Testis (tissue), 2 donors: ENCODE measurements around the gene GOLGA8A.
"Not testable (repeated sequence)": the region's sequence is repeated elsewhere in the genome, so short reads cannot be mapped to it uniquely, and the experiment has no call there.

Experiments used
- POLR2A ChIP-seq: fragments of 450-650 bp; IDR thresholded peaks from one replicate; pipeline ENCODE4 v1.6.1; 2017; ENCODE audit warnings: antibody characterized with exemption, mild to moderate bottlenecking, moderate library complexity
- TF ChIP-seq, protein P1 (sequence below), 3 experiments: fragments of 450-650 bp in 2 of 3; fragments of 200-600 bp in 1 of 3; sonication (generic) in 1 of 3; IDR thresholded peaks; one replicate each; pipeline ENCODE4 v1.5.1; 2016 to 2019; ENCODE audit warnings: antibody characterized with exemption in 3 of 3, mild to moderate bottlenecking in 2 of 3, moderate library complexity in 1 of 3

DNA sequence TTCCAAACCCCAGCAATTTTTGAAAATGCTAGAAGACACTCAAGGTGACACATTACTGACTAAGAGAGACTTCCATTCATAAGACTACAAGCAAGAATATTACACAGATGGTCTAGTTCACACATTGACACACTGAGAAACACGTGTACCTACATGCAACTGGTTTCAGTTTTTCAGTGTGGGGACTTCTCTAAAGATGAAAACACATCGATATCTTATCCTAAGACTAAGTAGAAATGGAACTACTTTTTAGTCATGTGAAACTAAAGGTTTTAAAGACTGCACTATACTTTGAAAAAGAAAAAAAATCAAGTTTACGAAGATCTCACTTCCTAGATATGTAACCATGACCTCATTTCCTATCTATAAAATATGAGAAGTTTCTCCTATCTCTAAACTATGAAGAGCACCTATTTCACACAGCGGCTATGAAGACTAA, 34.4 kb downstream of the GOLGA8A start:
- TF ChIP-seq, protein P1, sequence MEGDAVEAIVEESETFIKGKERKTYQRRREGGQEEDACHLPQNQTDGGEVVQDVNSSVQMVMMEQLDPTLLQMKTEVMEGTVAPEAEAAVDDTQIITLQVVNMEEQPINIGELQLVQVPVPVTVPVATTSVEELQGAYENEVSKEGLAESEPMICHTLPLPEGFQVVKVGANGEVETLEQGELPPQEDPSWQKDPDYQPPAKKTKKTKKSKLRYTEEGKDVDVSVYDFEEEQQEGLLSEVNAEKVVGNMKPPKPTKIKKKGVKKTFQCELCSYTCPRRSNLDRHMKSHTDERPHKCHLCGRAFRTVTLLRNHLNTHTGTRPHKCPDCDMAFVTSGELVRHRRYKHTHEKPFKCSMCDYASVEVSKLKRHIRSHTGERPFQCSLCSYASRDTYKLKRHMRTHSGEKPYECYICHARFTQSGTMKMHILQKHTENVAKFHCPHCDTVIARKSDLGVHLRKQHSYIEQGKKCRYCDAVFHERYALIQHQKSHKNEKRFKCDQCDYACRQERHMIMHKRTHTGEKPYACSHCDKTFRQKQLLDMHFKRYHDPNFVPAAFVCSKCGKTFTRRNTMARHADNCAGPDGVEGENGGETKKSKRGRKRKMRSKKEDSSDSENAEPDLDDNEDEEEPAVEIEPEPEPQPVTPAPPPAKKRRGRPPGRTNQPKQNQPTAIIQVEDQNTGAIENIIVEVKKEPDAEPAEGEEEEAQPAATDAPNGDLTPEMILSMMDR (IDR thresholded peaks at IDR 0.05) = not testable (repeated sequence)
- TF ChIP-seq POLR2A = not testable (repeated sequence)
